HG02884 (cell line): ENCODE results near the gene PUS10.

Experiments
- ATAC-seq: cut with Tn5 transposase; IDR thresholded peaks from one replicate; pipeline ENCODE4 v1.9.1; 2021; ENCODE audit warnings: mild to moderate bottlenecking, moderate library complexity; ENCODE audit not compliant: unreplicated experiment

PUS10 gene

GRCh38 chr2:60973705-60974104 is 44.4 kb downstream of the PUS10 start:
- no peak for ATAC-seq

- ATAC-seq: no peak
Observed at GRCh38 chr2:60972889-60973656, 45.0 kb downstream of the PUS10 start.

GRCh38 chr2:60966507-60967405 is 51.3 kb downstream of the PUS10 start:
- peak; percentile 73 for ATAC-seq

GRCh38 chr2:60965499-60965785 is 52.6 kb downstream of the PUS10 start:
- ATAC-seq: no peak

- no peak for ATAC-seq
Observed at GRCh38 chr2:60964651-60965498, 53.2 kb downstream of the PUS10 start.

- ATAC-seq: no peak
Observed at GRCh38 chr2:60963190-60963589, 54.9 kb downstream of the PUS10 start.

GRCh38 chr2:60962528-60962927 is 55.5 kb downstream of the PUS10 start:
- no peak for ATAC-seq

GRCh38 chr2:60961457-60961856 is 56.6 kb downstream of the PUS10 start:
- no peak for ATAC-seq

- no peak for ATAC-seq
Observed at GRCh38 chr2:60960706-60961105, 57.3 kb downstream of the PUS10 start.

- no peak for ATAC-seq
Observed at GRCh38 chr2:60959501-60959900, 58.6 kb downstream of the PUS10 start.

GRCh38 chr2:60958800-60959199 is 59.3 kb downstream of the PUS10 start:
- ATAC-seq: no peak

GRCh38 chr2:60958361-60958760 is 59.7 kb downstream of the PUS10 start:
- ATAC-seq: no peak

GRCh38 chr2:60957643-60958042 is 60.4 kb downstream of the PUS10 start:
- ATAC-seq: no peak

- ATAC-seq: no peak
Observed at GRCh38 chr2:60957224-60957623, 60.8 kb downstream of the PUS10 start.

GRCh38 chr2:60954139-60954538 is 63.9 kb downstream of the PUS10 start:
- no peak for ATAC-seq

- no peak for ATAC-seq
Observed at GRCh38 chr2:60948926-60949579, 69.0 kb downstream of the PUS10 start.

- no peak for ATAC-seq
Observed at GRCh38 chr2:60948161-60948560, 69.9 kb downstream of the PUS10 start.

GRCh38 chr2:60947056-60947455 is 71.0 kb downstream of the PUS10 start:
- no peak for ATAC-seq

GRCh38 chr2:60945341-60945740 is 72.7 kb downstream of the PUS10 start:
- no peak for ATAC-seq

- no peak for ATAC-seq
Observed at GRCh38 chr2:60939622-60940021, 78.4 kb downstream of the PUS10 start.

- no peak for ATAC-seq
Observed at GRCh38 chr2:60938301-60938700, 79.8 kb downstream of the PUS10 start.
